Heart left ventricle (tissue), 13 donors: Measurements from ENCODE around the gene C12orf56.

Experiments used
- POLR2A ChIP-seq, 2 donors: fragments of 450-650 bp; IDR thresholded peaks; one replicate each; pipeline ENCODE4 v1.6.1; 2017; ENCODE audit warnings: antibody characterized with exemption in 2 of 2, mild to moderate bottlenecking in 2 of 2, moderate library complexity in 2 of 2
- TF ChIP-seq, protein P1 (sequence below), 12 donors: fragments of 200-600 bp; sonication (generic) in 4 of 12; IDR thresholded peaks; one replicate each; pipeline versions ENCODE4 v1.5.0 to v1.8.0; 2018 to 2022; ENCODE audit warnings: antibody characterized with exemption in 12 of 12, mild to moderate bottlenecking in 5 of 12
- donor health status: ischemic (EF 13 %, LVEDD 7.1; RV severe dilation, severe dysfunction).
- donor health status: DM: no; HTN: yes; CAD: no.
- donor health status: DM: no; HTN: no; CAD: no.
- donor health status: ischemic (EF 25% LVEDD 6.9; RV normal size, moderate dysfunction).
- donor health status: ischemic (EF 25% LVEDD 5.7; RV mildly dilated, moderate dysfunction).
- donor health status: ischemic (EF 35%, LVEDD 5.7; RV mildly dilated, moderate dysfunction).
- donor health status: nonischemic (EF 11% LVEDD 7.7; RV severe dilation, severe dysfunction).
- donor health status: DM: yes; HTN: yes; CAD: no.
- donor health status: PGD.
- donor health status: ischemic (EF 29% LVEDD 5.4; RV normal size, mild dysfunction).
- donor health status: nonischemic (EF 23%, LVEDD 6.1; RV moderate dilation, normal function).

DNA sequence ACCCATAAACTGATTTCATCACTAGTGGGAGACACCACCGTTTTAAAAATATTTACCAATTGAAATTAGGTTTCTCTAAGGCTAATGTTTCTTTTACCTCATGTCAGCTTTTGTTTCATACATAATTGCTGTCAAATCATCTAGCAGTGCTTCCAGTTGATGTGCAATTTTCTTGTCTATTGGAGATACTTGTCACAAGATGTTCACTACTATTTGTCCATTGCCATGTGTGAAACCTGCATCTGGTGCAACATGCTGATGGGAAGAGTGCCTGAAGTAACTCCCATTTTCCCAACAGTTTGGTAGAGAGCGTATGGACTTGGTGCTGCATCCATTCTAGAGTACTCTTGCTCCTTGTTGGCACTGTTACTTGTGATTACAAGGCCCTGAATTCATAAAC lies 23.3 kb upstream of the C12orf56 start:
- TF ChIP-seq, protein P1, sequence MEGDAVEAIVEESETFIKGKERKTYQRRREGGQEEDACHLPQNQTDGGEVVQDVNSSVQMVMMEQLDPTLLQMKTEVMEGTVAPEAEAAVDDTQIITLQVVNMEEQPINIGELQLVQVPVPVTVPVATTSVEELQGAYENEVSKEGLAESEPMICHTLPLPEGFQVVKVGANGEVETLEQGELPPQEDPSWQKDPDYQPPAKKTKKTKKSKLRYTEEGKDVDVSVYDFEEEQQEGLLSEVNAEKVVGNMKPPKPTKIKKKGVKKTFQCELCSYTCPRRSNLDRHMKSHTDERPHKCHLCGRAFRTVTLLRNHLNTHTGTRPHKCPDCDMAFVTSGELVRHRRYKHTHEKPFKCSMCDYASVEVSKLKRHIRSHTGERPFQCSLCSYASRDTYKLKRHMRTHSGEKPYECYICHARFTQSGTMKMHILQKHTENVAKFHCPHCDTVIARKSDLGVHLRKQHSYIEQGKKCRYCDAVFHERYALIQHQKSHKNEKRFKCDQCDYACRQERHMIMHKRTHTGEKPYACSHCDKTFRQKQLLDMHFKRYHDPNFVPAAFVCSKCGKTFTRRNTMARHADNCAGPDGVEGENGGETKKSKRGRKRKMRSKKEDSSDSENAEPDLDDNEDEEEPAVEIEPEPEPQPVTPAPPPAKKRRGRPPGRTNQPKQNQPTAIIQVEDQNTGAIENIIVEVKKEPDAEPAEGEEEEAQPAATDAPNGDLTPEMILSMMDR (IDR thresholded peaks at IDR 0.05), result no peak
- no peak for TF ChIP-seq POLR2A (IDR thresholded peaks at IDR 0.05)
